ENCODE data around the gene LDAH.

Gene LDAH

DNA sequence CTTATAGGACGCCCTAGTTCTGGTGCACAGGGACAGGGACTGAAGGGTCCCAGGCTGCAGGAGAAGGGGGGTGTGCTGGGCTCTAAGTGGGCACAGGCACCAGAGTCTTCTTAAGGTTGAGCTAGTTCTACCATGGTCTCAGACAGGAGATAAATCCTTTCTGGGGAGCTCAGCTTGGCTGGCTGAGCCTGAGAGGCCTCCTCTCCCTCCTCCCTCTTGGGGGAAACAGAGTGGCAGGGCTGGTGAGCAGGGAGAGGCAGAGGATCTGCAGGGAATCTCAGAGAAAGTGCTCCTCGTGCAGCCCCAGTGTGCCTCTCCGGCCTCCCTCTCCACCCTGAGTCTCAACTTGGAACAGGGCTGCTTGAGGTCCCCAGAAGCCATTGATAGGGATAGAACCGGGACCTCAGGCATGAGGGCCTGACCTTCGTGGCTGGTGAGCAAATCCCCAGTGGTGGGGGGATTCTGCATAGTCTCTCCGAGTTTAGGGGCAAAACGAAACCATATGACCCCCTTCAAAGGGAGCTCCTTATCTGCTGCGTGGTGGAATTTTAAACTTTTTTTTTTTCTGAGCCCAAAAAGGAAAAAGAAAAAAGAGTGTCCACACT is 153.9 kb downstream of the LDAH start:
- Mint-ChIP-seq H3K4me1 (ENCODE audit: low read depth) (peaks cover 3% of the 10 kb centered on the region), H3K9me3 (no peaks in the 10 kb centered on the region), H3K27me3 (ENCODE audit: low read depth) (peaks cover 60% of the 10 kb centered on the region), H3K36me3 (ENCODE audit: low read depth) (no peaks in the 10 kb centered on the region), H3K4me3 (no peak overlapping the region), H3K27ac (no peak overlapping the region)
- DNase-seq (ENCODE audit: low spot score), result no peak

- peak overlapping the region; percentile 35 for H3K4me3 Mint-ChIP-seq
- H3K36me3 Mint-ChIP-seq (ENCODE audit: low read depth), result no peaks in the 10 kb centered on the region
- no peaks in the 10 kb centered on the region for H3K9me3 Mint-ChIP-seq
- H3K4me1 Mint-ChIP-seq (ENCODE audit: low read depth), result peaks cover 3% of the 10 kb centered on the region
- no peak overlapping the region for H3K27ac Mint-ChIP-seq
- H3K27me3 Mint-ChIP-seq (ENCODE audit: low read depth), result peaks cover 62% of the 10 kb centered on the region
- no peak for DNase-seq (ENCODE audit: low spot score)
Observed at GRCh38 chr2:20668451-20668850, 154.4 kb downstream of the LDAH start.

DNA sequence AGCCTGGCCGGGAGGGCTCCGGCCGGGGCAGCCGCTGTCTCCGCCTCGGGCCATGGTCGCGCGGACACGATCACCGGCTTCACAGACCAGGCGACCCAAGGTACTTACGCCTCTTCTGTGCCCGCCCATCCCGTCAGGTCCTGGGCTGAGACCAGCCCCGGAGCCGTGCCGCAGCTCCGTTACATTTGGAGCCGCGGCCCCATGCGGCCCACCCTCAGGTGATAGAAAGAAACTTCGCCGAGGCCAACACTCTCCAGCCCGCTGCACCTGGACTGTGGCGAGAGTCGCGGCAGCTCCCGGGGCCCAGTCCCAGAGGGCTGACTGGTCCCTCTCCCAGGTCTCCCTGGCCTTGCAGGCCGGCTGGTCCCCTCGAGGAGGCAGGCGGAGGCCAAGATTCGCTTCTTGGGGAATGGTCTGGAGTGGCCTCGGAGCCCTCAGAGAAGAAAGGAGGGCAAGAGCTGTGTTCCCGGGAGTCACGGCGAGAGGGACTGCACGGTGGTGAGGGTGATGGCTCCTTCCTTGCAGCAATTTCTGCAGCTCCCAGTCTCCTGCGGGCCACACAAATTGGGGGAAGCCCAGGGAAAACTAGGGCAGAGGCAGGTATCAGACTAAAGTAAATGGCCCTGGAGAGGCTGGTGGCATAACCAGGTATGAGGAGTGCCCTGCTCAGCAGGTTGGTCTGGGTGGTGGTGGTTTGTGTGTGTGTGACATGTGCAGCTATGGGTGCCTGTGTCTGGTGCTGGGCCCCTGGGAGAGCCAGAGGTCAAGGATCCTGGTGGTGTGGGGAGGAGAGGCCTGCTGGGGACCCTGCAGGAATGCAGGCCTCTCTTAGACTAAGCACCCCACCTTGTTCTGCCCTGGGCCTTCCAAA is 155.1 kb downstream of the LDAH start:
- Mint-ChIP-seq H3K27me3 (ENCODE audit: low read depth) (peaks cover 65% of the 10 kb centered on the region), H3K4me3 (peak overlapping the region; percentile 35), H3K36me3 (ENCODE audit: low read depth) (no peaks in the 10 kb centered on the region), H3K9me3 (no peaks in the 10 kb centered on the region), H3K4me1 (ENCODE audit: low read depth) (peaks cover 3% of the 10 kb centered on the region), H3K27ac (no peak overlapping the region)
- no peak for DNase-seq (ENCODE audit: low spot score)

DNA sequence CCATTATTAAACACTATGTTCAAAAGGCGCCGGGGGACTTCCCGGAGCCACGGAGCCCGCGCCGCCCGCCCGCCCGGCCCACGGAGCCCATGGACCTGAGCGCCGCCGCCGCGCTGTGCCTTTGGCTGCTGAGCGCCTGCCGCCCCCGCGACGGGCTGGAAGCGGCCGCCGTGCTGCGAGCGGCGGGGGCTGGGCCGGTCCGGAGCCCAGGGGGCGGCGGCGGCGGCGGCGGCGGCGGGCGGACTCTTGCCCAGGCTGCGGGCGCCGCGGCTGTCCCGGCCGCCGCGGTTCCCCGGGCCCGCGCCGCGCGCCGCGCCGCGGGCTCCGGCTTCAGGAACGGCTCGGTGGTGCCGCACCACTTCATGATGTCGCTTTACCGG is 155.8 kb downstream of the LDAH start:
- H3K4me1 Mint-ChIP-seq (ENCODE audit: low read depth), result peaks cover 3% of the 10 kb centered on the region
- no peak overlapping the region for H3K4me3 Mint-ChIP-seq
- no peak for DNase-seq (ENCODE audit: low spot score)
- peaks cover 70% of the 10 kb centered on the region for H3K27me3 Mint-ChIP-seq (ENCODE audit: low read depth)
- no peaks in the 10 kb centered on the region for H3K9me3 Mint-ChIP-seq
- no peak overlapping the region for H3K27ac Mint-ChIP-seq
- no peaks in the 10 kb centered on the region for H3K36me3 Mint-ChIP-seq (ENCODE audit: low read depth)

- peaks cover 70% of the 10 kb centered on the region for H3K27me3 Mint-ChIP-seq (ENCODE audit: low read depth)
- no peak within 1 kb of the TSS for H3K27ac Mint-ChIP-seq
- H3K4me3 Mint-ChIP-seq, result peak within 1 kb of the TSS; percentile 66
- H3K36me3 Mint-ChIP-seq (ENCODE audit: low read depth), result no peaks in the 10 kb centered on the region
- H3K9me3 Mint-ChIP-seq, result no peaks in the 10 kb centered on the region
- peaks cover 3% of the 10 kb centered on the region for H3K4me1 Mint-ChIP-seq (ENCODE audit: low read depth)
- peak; percentile 28 for DNase-seq (ENCODE audit: low spot score)
Observed at GRCh38 chr2:20666304-20667150, 156.4 kb downstream of the LDAH start, which contains the start of gene GDF7. GDF7 (plus strand) TSS chr2:20667144; CDS start chr2:20667240, 96 bp downstream.

- no peak overlapping the region for H3K27ac Mint-ChIP-seq
- DNase-seq (ENCODE audit: low spot score), result no peak
- H3K27me3 Mint-ChIP-seq (ENCODE audit: low read depth), result peaks cover 72% of the 10 kb centered on the region
- no peaks in the 10 kb centered on the region for H3K9me3 Mint-ChIP-seq
- peaks cover 3% of the 10 kb centered on the region for H3K4me1 Mint-ChIP-seq (ENCODE audit: low read depth)
- H3K4me3 Mint-ChIP-seq, result peak overlapping the region; percentile 66
- no peaks in the 10 kb centered on the region for H3K36me3 Mint-ChIP-seq (ENCODE audit: low read depth)
Observed at GRCh38 chr2:20666005-20666303, 156.9 kb downstream of the LDAH start.

DNA sequence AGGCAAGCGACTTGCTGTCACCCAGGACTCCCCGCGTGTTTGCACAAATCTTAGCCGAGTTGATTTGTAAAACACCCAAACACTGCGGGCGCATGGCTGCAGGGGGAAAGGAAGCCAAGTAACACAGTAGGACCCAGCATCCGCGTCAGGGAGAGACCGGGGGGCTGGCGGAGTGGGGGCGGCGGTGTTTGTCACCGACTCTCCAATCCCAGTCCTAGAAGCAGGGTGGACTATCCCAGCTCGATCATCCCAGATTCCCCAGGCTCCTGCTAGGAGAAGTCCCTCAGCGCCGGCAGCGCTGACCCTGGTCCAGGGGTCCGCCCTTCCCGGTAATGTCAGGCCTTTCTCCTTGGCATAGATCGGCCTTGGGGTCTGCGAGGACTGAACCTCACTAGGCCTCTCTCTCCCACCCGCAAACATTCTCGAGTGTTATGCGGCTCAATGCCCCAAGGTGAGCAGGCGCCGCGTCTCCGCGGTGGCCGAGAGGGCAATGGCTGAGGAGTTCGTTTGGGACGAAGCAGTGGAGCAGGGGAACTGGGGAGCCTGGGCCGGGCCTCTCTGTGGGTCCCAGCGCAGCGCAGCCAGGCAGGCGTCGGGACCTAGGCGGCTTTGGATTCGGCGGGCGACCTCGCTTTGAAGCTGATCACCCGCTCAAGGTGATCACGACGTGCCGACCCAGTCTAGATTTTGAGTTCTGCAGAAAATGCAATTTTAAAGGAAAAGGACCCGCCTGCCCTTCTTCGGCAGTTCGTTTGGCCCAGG is 157.5 kb downstream of the LDAH start:
- peak overlapping the region; percentile 21 for H3K4me3 Mint-ChIP-seq
- no peak for DNase-seq (ENCODE audit: low spot score)
- peaks cover 77% of the 10 kb centered on the region for H3K27me3 Mint-ChIP-seq (ENCODE audit: low read depth)
- H3K4me1 Mint-ChIP-seq (ENCODE audit: low read depth), result peaks cover 3% of the 10 kb centered on the region
- H3K9me3 Mint-ChIP-seq, result no peaks in the 10 kb centered on the region
- H3K27ac Mint-ChIP-seq, result no peak overlapping the region
- no peaks in the 10 kb centered on the region for H3K36me3 Mint-ChIP-seq (ENCODE audit: low read depth)

DNA sequence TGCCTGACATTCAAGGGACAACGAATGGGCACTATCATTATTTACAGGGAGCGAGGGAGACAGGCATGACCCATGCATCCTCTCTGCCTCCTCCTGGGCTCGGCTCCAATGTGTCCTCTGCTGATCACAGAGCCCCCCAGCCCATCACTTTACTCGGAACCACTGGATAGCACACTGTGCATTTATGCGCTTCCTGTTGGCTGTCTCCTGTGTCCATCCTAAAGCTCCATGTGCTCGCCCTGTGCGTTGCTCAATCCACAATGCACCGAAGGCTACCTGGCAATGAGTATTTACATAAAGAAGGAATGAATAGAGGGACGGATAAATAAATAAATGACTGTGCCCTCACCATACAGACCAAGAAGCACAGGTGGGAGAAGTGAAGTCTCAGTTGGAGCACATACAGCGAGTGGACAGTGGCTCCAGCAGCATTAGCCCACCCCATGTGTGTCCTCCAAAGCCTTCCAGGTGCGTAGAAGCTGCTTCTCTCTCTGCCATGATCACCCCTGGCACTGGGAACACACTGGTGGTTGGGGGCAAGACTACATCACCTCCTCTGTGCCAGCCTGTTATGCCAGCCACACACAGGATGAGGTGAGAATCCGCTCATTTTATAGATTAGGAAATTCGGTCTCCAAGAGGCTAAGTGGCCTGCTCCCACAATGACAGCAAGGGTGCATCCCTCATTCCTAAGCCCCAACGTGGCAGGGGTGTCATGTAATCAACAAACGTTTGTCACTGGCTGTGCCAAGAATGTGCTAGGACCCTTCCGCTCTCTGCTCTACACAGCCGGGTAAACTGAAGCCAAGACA is 158.3 kb downstream of the LDAH start:
- H3K9me3 Mint-ChIP-seq, result no peaks in the 10 kb centered on the region
- peaks cover 3% of the 10 kb centered on the region for H3K4me1 Mint-ChIP-seq (ENCODE audit: low read depth)
- H3K27ac Mint-ChIP-seq, result no peak overlapping the region
- H3K36me3 Mint-ChIP-seq (ENCODE audit: low read depth), result no peaks in the 10 kb centered on the region
- peaks cover 77% of the 10 kb centered on the region for H3K27me3 Mint-ChIP-seq (ENCODE audit: low read depth)
- DNase-seq (ENCODE audit: low spot score), result no peak
- no peak overlapping the region for H3K4me3 Mint-ChIP-seq

- H3K36me3 Mint-ChIP-seq (ENCODE audit: low read depth), result no peaks in the 10 kb centered on the region
- H3K9me3 Mint-ChIP-seq, result no peaks in the 10 kb centered on the region
- H3K27me3 Mint-ChIP-seq (ENCODE audit: low read depth), result peaks cover 75% of the 10 kb centered on the region
- H3K4me3 Mint-ChIP-seq, result no peak overlapping the region
- H3K27ac Mint-ChIP-seq, result no peak overlapping the region
- DNase-seq (ENCODE audit: low spot score), result no peak
- peaks cover 3% of the 10 kb centered on the region for H3K4me1 Mint-ChIP-seq (ENCODE audit: low read depth)
Observed at GRCh38 chr2:20664071-20664390, 158.9 kb downstream of the LDAH start.

- no peaks in the 10 kb centered on the region for H3K36me3 Mint-ChIP-seq (ENCODE audit: low read depth)
- H3K27me3 Mint-ChIP-seq (ENCODE audit: low read depth), result peaks cover 73% of the 10 kb centered on the region
- H3K27ac Mint-ChIP-seq, result no peak overlapping the region
- H3K9me3 Mint-ChIP-seq, result no peaks in the 10 kb centered on the region
- H3K4me3 Mint-ChIP-seq, result no peak overlapping the region
- no peak for DNase-seq (ENCODE audit: low spot score)
- peaks cover 3% of the 10 kb centered on the region for H3K4me1 Mint-ChIP-seq (ENCODE audit: low read depth)
Observed at GRCh38 chr2:20663196-20664070, 159.5 kb downstream of the LDAH start.

- Mint-ChIP-seq H3K36me3 (ENCODE audit: low read depth) (no peaks in the 10 kb centered on the region), H3K27ac (no peak overlapping the region), H3K27me3 (ENCODE audit: low read depth) (peaks cover 68% of the 10 kb centered on the region), H3K4me1 (ENCODE audit: low read depth) (peaks cover 3% of the 10 kb centered on the region), H3K4me3 (no peak overlapping the region), H3K9me3 (no peaks in the 10 kb centered on the region)
- DNase-seq (ENCODE audit: low spot score), result no peak
Observed at GRCh38 chr2:20662308-20662937, 160.5 kb downstream of the LDAH start.

Data from T-helper 2 cell treated with Interferon-gamma antibody and Interleukin-4, amounts not matched to agents 5 μg/mL and 100 μg/mL, for 36 hours (primary cell).